GM12891 (cell line): ENCODE results near the gene FAM219A.

Source experiments
- POLR2A ChIP-seq: IDR thresholded peaks from 2 replicates; pipeline ENCODE4 v1.6.1; 2011; ENCODE audit warnings: low read depth, low read length, control low read depth
- POLR2AphosphoS5 ChIP-seq: IDR thresholded peaks from 2 replicates; pipeline ENCODE4 v1.6.1; 2011; ENCODE audit warnings: low read depth, low read length, control low read depth
- SPI1 ChIP-seq: IDR thresholded peaks from 2 replicates; pipeline ENCODE4 v1.6.1; 2011; ENCODE audit warnings: low read depth, low read length, control low read depth

GRCh38 chr9:34370335-34370969 lies 87.9 kb downstream of the FAM219A start:
- TF ChIP-seq POLR2A: no peak
- TF ChIP-seq POLR2AphosphoS5: no peak
- no peak for TF ChIP-seq SPI1
